Fibroblast of lung (primary cell): ENCODE results near the gene MRE11. TPM values are rescaled to one million over a fixed set of nuclear protein-coding genes. Genes with fewer than 3 reads are reported as not detected.

ENCODE experiments used
- DNase-seq, 2 donors: peaks; one replicate each; pipeline versions ENCODE4 v3.0.0 to v3.0.0-alpha.2; 2010; ENCODE audit warnings: low read depth in 2 of 2
- H2AFZ ChIP-seq: 2 replicates; pipeline ENCODE4 v1.5.1; 2012; ENCODE audit warnings: low read length, control low read depth, inconsistent platforms
- H3K27ac ChIP-seq: 2 replicates; pipeline ENCODE4 v1.5.1; 2011; ENCODE audit warnings: low read length, control low read depth; ENCODE audit not compliant: insufficient read depth
- H3K27me3 ChIP-seq: 2 replicates; pipeline ENCODE4 v1.5.1; 2011; ENCODE audit warnings: mild to moderate bottlenecking, low read length; ENCODE audit not compliant: control insufficient read depth, insufficient read depth
- H3K36me3 ChIP-seq: 2 replicates; pipeline ENCODE4 v1.5.1; 2011; ENCODE audit warnings: low read length; ENCODE audit not compliant: control insufficient read depth, insufficient read depth
- H3K4me1 ChIP-seq: 2 replicates; pipeline ENCODE4 v1.5.1; 2011; ENCODE audit warnings: low read length; ENCODE audit not compliant: control insufficient read depth, insufficient read depth; ENCODE audit errors: extremely low read depth
- H3K4me2 ChIP-seq: 2 replicates; pipeline ENCODE4 v1.5.1; 2011; ENCODE audit warnings: low read length, control low read depth; ENCODE audit not compliant: insufficient read depth; ENCODE audit errors: extremely low read depth
- H3K4me3 ChIP-seq, 4 experiments: fragments of 200-600 bp in 1 of 4; sonication (generic) in 1 of 4; replicated peaks in 1 of 4; 2 replicates each; pipeline ENCODE4 v1.5.1; 2011 to 2016; ENCODE audit warnings: low read length in 4 of 4, low read depth in 3 of 4, mild to moderate bottlenecking in 3 of 4, control low read depth in 2 of 4, inconsistent platforms in 1 of 4, mixed read lengths in 1 of 4; ENCODE audit not compliant: insufficient read depth in 1 of 4; ENCODE audit errors: control extremely low read depth in 1 of 4
- H3K79me2 ChIP-seq: 2 replicates; pipeline ENCODE4 v1.5.1; 2012; ENCODE audit warnings: mild to moderate bottlenecking, low read length, inconsistent platforms; ENCODE audit not compliant: control insufficient read depth, insufficient read depth
- H3K9ac ChIP-seq: 2 replicates; pipeline ENCODE4 v1.5.1; 2011; ENCODE audit warnings: mild to moderate bottlenecking, low read length, control low read depth; ENCODE audit not compliant: insufficient read depth
- H3K9me3 ChIP-seq: 2 replicates; pipeline ENCODE4 v1.5.1; 2012; ENCODE audit warnings: low read depth, low read length; ENCODE audit not compliant: control insufficient read depth, insufficient read depth
- H4K20me1 ChIP-seq: 2 replicates; pipeline ENCODE4 v1.5.1; 2011; ENCODE audit warnings: low read length; ENCODE audit not compliant: control insufficient read depth, insufficient read depth; ENCODE audit errors: extremely low read depth
- CTCF ChIP-seq, 2 donors: IDR thresholded peaks in 1 of 2; conservative IDR thresholded peaks in 1 of 2; 1 replicate in 1 of 2; 2 replicates in 1 of 2; pipeline ENCODE4 v1.5.1; 2011 to 2012; ENCODE audit warnings: low read length in 2 of 2, control low read depth in 1 of 2, inconsistent platforms in 1 of 2, low read depth in 1 of 2, mild to moderate bottlenecking in 1 of 2
- EZH2 ChIP-seq: IDR thresholded peaks from 2 replicates; pipeline ENCODE4 v1.5.1; 2012; ENCODE audit warnings: low read length, control low read depth, mild to moderate bottlenecking; ENCODE audit errors: missing control alignments
- polyA plus RNA-seq, 2 donors: library from polyadenylated mRNA; depleted of rRNA in 1 of 2; stranded (reverse) in 1 of 2; unstranded in 1 of 2; fragments of >200 nt; gene quantifications; 2 replicates each; pipeline ENCODE4 v1.2.1, GENCODE V29; 2011 to 2012; ENCODE audit warnings: missing spikeins in 1 of 2
- total RNA-seq: library from RNA; depleted of rRNA; stranded (reverse); fragments of >200 nt; gene quantifications from 2 replicates; pipeline ENCODE4 v1.2.1, GENCODE V29; 2014

MRE11 gene
- total and polyA plus RNA-seq, 2 donors (not counting 1 experiment from before 2014, with no cell fraction given) = 6.9 to 7.4 TPM

GRCh38 chr11:94405062-94405833, 88.4 kb downstream of the MRE11 start:
- Histone ChIP-seq H3K9ac (no peak overlapping the region), H3K79me2 (no peaks in the 10 kb centered on the region), H3K4me2 (no peak overlapping the region), H3K36me3 (no peaks in the 10 kb centered on the region), H3K27ac (no peak overlapping the region), H3K4me3 (no peak overlapping the region), H3K9me3 (no peaks in the 10 kb centered on the region), H3K4me1 (no peaks in the 10 kb centered on the region), H3K27me3 (peaks cover 18% of the 10 kb centered on the region), H4K20me1 (no peaks in the 10 kb centered on the region), H2AFZ (no peak overlapping the region)
- TF ChIP-seq EZH2 (no peak), CTCF (conservative IDR thresholded peaks at IDR 0.05 in 1 of 2, IDR thresholded peaks at IDR 0.05 in 1 of 2; ENCODE audit: low read depth in 1 of 2, low read length in 2 of 2) (no peak)
- no peak for DNase-seq

- no peak for DNase-seq
- no peak overlapping the region for H3K4me2 ChIP-seq
- no peaks in the 10 kb centered on the region for H3K9me3 ChIP-seq
- no peak overlapping the region for H2AFZ ChIP-seq
- no peak overlapping the region for H3K9ac ChIP-seq
- no peak overlapping the region for H3K27ac ChIP-seq
- TF ChIP-seq CTCF (conservative IDR thresholded peaks at IDR 0.05 in 1 of 2, IDR thresholded peaks at IDR 0.05 in 1 of 2; ENCODE audit: low read depth in 1 of 2, low read length in 2 of 2) (no peak), EZH2 (no peak)
- H4K20me1 ChIP-seq = no peaks in the 10 kb centered on the region
- H3K27me3 ChIP-seq = peaks cover 32% of the 10 kb centered on the region
- no peaks in the 10 kb centered on the region for H3K36me3 ChIP-seq
- H3K79me2 ChIP-seq = no peaks in the 10 kb centered on the region
- H3K4me3 ChIP-seq = no peak overlapping the region
- H3K4me1 ChIP-seq = no peaks in the 10 kb centered on the region
These were observed 91.3 kb downstream of the MRE11 start for GRCh38 chr11:94402355-94402754.

GRCh38 chr11:94401773-94402265, 91.8 kb downstream of the MRE11 start:
- peaks cover 32% of the 10 kb centered on the region for H3K27me3 ChIP-seq

More at GRCh38 chr11:94401773-94402265, 91.8 kb downstream of the MRE11 start:
- Histone ChIP-seq H3K36me3 (no peaks in the 10 kb centered on the region), H3K27ac (no peak overlapping the region), H3K4me3 (peak overlapping the region; percentile 11 to 52 (median 32)), H3K4me1 (no peaks in the 10 kb centered on the region), H4K20me1 (no peaks in the 10 kb centered on the region), H2AFZ (no peak overlapping the region), H3K9ac (no peak overlapping the region), H3K9me3 (no peaks in the 10 kb centered on the region), H3K79me2 (no peaks in the 10 kb centered on the region), H3K4me2 (peak overlapping the region; percentile 76)
- DNase-seq = no peak
- TF ChIP-seq EZH2 (peak; percentile 17), CTCF (conservative IDR thresholded peaks at IDR 0.05 in 1 of 2, IDR thresholded peaks at IDR 0.05 in 1 of 2; ENCODE audit: low read depth in 1 of 2, low read length in 2 of 2) (no peak)
